ENCODE data around the gene SLC14A1. TPM values are rescaled to one million over a fixed set of nuclear protein-coding genes. Genes with fewer than 3 reads are reported as not detected.

The SLC14A1 gene
- total and polyA plus RNA-seq, 2 of the 8 experiments (the other 6 are each of a cell fraction or from before 2014, with no cell fraction given): 0.18 TPM; not detected in 1

Small RNAs within 50 kb of the gene (small RNA-seq; reads per million reads assigned to genes)
- gene AC087685.1 (ENCODE audit: insufficient read depth): not detected

Other genes with a start within 250 kb of the SLC14A1 start
- gene SLC14A2, start 108.7 kb upstream of the SLC14A1 start, total RNA-seq (2021; fragmentation: NEBNext Ultra II Directional; extraction: Animal tissue kit (Norgen Biotek cat#: 25700)): 0.06 TPM in 1 of 2 replicates, not detected in the other
- 0.06 TPM in 2 replicates for gene SLC14A2, start 108.7 kb upstream of the SLC14A1 start, polyA plus RNA-seq (2011; rRNA removed)
- 0.37 and 0.54 TPM in 2 replicates for gene SIGLEC15, start 101.5 kb downstream of the SLC14A1 start, total RNA-seq (2021; fragmentation: NEBNext Ultra II Directional; extraction: Animal tissue kit (Norgen Biotek cat#: 25700))
- gene SIGLEC15, start 101.5 kb downstream of the SLC14A1 start, polyA plus RNA-seq (2011; rRNA removed): 0.20 and 0.39 TPM in 2 replicates
- gene EPG5, start 243.1 kb downstream of the SLC14A1 start, total RNA-seq (2021; fragmentation: NEBNext Ultra II Directional; extraction: Animal tissue kit (Norgen Biotek cat#: 25700)): 18.3 and 18.6 TPM in 2 replicates
- 11.6 and 14.1 TPM in 2 replicates for gene EPG5, start 243.1 kb downstream of the SLC14A1 start, polyA plus RNA-seq (2011; rRNA removed)